PC-3 (cell line): ENCODE results near the gene ERGIC1. TPM values are rescaled to one million over a fixed set of nuclear protein-coding genes. Genes with fewer than 3 reads are reported as not detected.

Experiments used
- ATAC-seq: fragments of 200-7000 bp; cut with Tn5 transposase; 2 replicates; pipeline ENCODE4 v1.9.1; 2020; ENCODE audit warnings: mild to moderate bottlenecking, moderate library complexity
- BruUV-seq: library from RNA; stranded (reverse); fragments of 400-500 nt; replicated peaks from 2 replicates; lab custom pipeline; 2021; lab: Mats Ljungman, UMichigan
- CTCF ChIA-PET: fragments of 300-600 bp; sonication (Branson Sonifier 250); formaldehyde crosslinking; loops from one replicate; lab custom pipeline; 2022; ENCODE audit warnings: antibody characterized with exemption; lab: Charles Lee
- POLR2A ChIA-PET: fragments of 300-600 bp; sonication (Branson Sonifier 250); formaldehyde crosslinking; loops from one replicate; lab custom pipeline; 2022; ENCODE audit warnings: antibody characterized with exemption; ENCODE audit not compliant: unreplicated experiment; lab: Charles Lee
- DNase-seq: peaks from one replicate; pipeline ENCODE4 v3.0.0-alpha.2; 2015
- H2AFZ ChIP-seq: fragments of 300-600 bp; sonication (generic); 2 replicates; pipeline ENCODE4 v1.6.0; 2016; ENCODE audit warnings: antibody characterized with exemption, low read length
- H3F3A ChIP-seq: fragments of 300-600 bp; sonication (generic); one replicate; pipeline ENCODE4 v1.6.0; 2017; ENCODE audit warnings: antibody characterized with exemption, low read length, control low read depth, mild to moderate bottlenecking; ENCODE audit not compliant: unreplicated experiment
- H3K27ac ChIP-seq: fragments of 300-600 bp; sonication (generic); 2 replicates; pipeline ENCODE4 v1.5.1; 2016; ENCODE audit warnings: mild to moderate bottlenecking, low read length
- H3K27me3 ChIP-seq: fragments of 300-600 bp; sonication (generic); 2 replicates; pipeline ENCODE4 v1.6.1; 2016; ENCODE audit warnings: low read length, mixed read lengths
- H3K36me3 ChIP-seq: fragments of 300-600 bp; sonication (generic); 2 replicates; pipeline ENCODE4 v1.6.1; 2016; ENCODE audit warnings: low read depth, mixed run types, low read length, mixed read lengths
- H3K4me1 ChIP-seq: fragments of 300-600 bp; sonication (generic); 2 replicates; pipeline ENCODE4 v1.5.1; 2016; ENCODE audit warnings: low read length; ENCODE audit not compliant: insufficient read depth
- H3K4me2 ChIP-seq: fragments of 300-600 bp; sonication (generic); 2 replicates; pipeline ENCODE4 v1.6.0; 2016; ENCODE audit warnings: low read length
- H3K4me3 ChIP-seq: fragments of 300-600 bp; sonication (generic); 2 replicates; pipeline ENCODE4 v1.5.1; 2016; ENCODE audit warnings: mild to moderate bottlenecking, low read length, mixed read lengths
- H3K79me2 ChIP-seq: fragments of 300-600 bp; sonication (generic); 2 replicates; pipeline ENCODE4 v1.6.1; 2017; ENCODE audit warnings: low read length, mixed read lengths
- H3K9ac ChIP-seq: fragments of 300-600 bp; sonication (generic); 2 replicates; pipeline ENCODE4 v1.6.0; 2016; ENCODE audit warnings: mild to moderate bottlenecking, low read length
- H3K9me2 ChIP-seq: fragments of 300-600 bp; sonication (generic); replicated peaks from 2 replicates; pipeline ENCODE4 v1.6.1; 2016; ENCODE audit warnings: mixed run types, low read length, mixed read lengths
- H3K9me3 ChIP-seq: fragments of 300-600 bp; sonication (generic); 2 replicates; pipeline ENCODE4 v1.6.1; 2016; ENCODE audit warnings: low read length, mixed read lengths
- H4K20me1 ChIP-seq: fragments of 300-600 bp; sonication (generic); 2 replicates; pipeline ENCODE4 v1.6.1; 2016; ENCODE audit warnings: low read length, mixed read lengths
- EZH2 ChIP-seq: fragments of 300-600 bp; sonication (generic); IDR thresholded peaks from one replicate; pipeline ENCODE4 v1.6.1; 2017; ENCODE audit warnings: antibody characterized with exemption, mild to moderate bottlenecking, low read length; ENCODE audit not compliant: unreplicated experiment
- EZH2phosphoT487 ChIP-seq: fragments of 300-600 bp; sonication (generic); IDR thresholded peaks from 2 replicates; pipeline ENCODE4 v1.6.1; 2018; ENCODE audit warnings: mild to moderate bottlenecking, antibody characterized with exemption, low read length, borderline replicate concordance
- intact Hi-C: fragments of 100-400 bp; cut with micrococcal nuclease; formaldehyde crosslinking; loops from 2 replicates; pipeline ENCODE4 v1.9.0; 2023
- total RNA-seq: library from RNA; depleted of rRNA; stranded (reverse); fragments of >200 nt; gene quantifications from 2 replicates; pipeline ENCODE4 v1.2.3, GENCODE V29; 2014
- TF ChIP-seq, protein P1 (sequence below): fragments of 300-600 bp; sonication (generic); conservative IDR thresholded peaks from 2 replicates; pipeline ENCODE4 v1.5.1; 2017; ENCODE audit warnings: antibody characterized with exemption, low read depth, mild to moderate bottlenecking, low read length

Gene ERGIC1
- total RNA-seq, 1 experiment from 2014 or later = 148 TPM

DNA sequence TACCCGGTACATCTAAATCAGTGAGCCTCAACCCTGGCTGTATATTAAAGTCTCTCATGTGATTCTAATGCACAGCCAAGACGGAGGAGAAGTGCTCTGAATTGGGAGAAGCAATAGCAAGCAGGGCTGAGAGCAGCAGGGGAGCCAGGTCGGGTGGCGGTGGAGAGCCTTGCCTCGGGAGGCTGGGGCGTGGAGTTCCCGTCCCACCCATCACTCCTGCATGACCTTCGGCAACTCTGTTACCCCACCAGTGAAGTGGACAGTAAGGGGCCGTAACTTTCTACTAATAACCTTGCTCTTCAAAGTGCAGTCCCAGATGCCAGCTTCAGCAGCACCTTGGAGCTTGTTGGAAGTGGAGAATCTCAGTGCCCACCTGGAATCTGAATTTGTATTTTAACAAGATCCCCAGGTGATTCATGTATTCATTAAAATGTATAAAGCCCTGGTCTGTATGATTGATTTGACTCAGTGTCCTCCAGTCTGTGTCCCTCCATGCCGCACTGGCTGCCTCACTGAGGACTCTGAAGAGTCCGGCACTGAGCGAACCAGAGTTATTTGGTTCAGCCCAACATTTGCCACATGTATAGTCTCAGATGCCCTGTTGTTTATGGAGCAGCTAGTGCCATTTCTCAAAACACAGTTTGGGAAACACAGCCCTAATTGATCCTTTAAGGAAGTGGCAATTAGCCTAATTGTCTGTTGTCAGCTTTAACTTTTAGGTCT, 6.5 kb downstream of the ERGIC1 start:
- H3K79me2 ChIP-seq = peaks cover 96% of the 10 kb centered on the region
- H3K9me2 ChIP-seq = no peaks in the 10 kb centered on the region
- H3K4me3 ChIP-seq = no peak overlapping the region
- no peaks in the 10 kb centered on the region for H4K20me1 ChIP-seq
- no TSS peak for BruUV-seq
- DNase-seq = no peak
- ChIA-PET CTCF (no interaction called here), POLR2A (no interaction called here)
- H3K9me3 ChIP-seq = no peaks in the 10 kb centered on the region
- TF ChIP-seq EZH2 (no peak), EZH2phosphoT487 (no peak)
- TF ChIP-seq, protein P1, sequence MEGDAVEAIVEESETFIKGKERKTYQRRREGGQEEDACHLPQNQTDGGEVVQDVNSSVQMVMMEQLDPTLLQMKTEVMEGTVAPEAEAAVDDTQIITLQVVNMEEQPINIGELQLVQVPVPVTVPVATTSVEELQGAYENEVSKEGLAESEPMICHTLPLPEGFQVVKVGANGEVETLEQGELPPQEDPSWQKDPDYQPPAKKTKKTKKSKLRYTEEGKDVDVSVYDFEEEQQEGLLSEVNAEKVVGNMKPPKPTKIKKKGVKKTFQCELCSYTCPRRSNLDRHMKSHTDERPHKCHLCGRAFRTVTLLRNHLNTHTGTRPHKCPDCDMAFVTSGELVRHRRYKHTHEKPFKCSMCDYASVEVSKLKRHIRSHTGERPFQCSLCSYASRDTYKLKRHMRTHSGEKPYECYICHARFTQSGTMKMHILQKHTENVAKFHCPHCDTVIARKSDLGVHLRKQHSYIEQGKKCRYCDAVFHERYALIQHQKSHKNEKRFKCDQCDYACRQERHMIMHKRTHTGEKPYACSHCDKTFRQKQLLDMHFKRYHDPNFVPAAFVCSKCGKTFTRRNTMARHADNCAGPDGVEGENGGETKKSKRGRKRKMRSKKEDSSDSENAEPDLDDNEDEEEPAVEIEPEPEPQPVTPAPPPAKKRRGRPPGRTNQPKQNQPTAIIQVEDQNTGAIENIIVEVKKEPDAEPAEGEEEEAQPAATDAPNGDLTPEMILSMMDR = no peak
- H3K36me3 ChIP-seq = peaks cover 6% of the 10 kb centered on the region
- H2AFZ ChIP-seq = no peak overlapping the region
- H3K27ac ChIP-seq = no peak overlapping the region
- H3K9ac ChIP-seq = no peak overlapping the region
- no peak for ATAC-seq
- H3F3A ChIP-seq = no peaks in the 10 kb centered on the region
- H3K4me1 ChIP-seq = peaks cover 9% of the 10 kb centered on the region
- intact Hi-C loops = no loop called here
- no peaks in the 10 kb centered on the region for H3K27me3 ChIP-seq
- H3K4me2 ChIP-seq = no peak overlapping the region

DNA sequence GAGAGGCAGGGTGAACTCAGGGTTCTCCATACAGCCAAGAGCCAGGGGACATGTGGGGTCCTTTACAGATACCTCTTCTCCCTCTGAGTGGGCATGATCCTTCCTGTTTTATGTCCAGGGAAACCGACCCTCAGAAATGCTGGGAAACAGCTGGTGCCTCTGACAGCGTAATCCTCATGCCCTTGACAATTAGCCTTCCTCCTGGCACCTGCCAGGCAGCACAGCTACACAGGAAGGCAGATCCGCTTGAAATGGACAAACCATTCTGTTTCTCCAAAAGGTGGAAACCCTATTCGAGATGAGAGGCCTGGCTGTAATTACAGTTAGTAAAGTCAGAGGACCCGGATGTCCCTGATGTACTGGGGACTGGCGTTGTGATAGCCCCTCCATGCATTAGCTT, 7.2 kb downstream of the ERGIC1 start:
- intact Hi-C loops = no loop called here
- no peak for ATAC-seq
- H3K27ac ChIP-seq = no peak overlapping the region

More for the DNA sequence above, 7.2 kb downstream of the ERGIC1 start:
- H3K9me2 ChIP-seq = no peaks in the 10 kb centered on the region
- H3K36me3 ChIP-seq = peaks cover 6% of the 10 kb centered on the region
- no peaks in the 10 kb centered on the region for H4K20me1 ChIP-seq
- BruUV-seq = no TSS peak
- H3K9me3 ChIP-seq = no peaks in the 10 kb centered on the region
- H3K79me2 ChIP-seq = peaks cover 96% of the 10 kb centered on the region
- H3K4me3 ChIP-seq = no peak overlapping the region
- H3K4me2 ChIP-seq = no peak overlapping the region
- H3K9ac ChIP-seq = no peak overlapping the region
- CTCF ChIA-PET = no interaction called here
- POLR2A ChIA-PET = no interaction called here
- DNase-seq = no peak
- H3F3A ChIP-seq = no peaks in the 10 kb centered on the region
- no peak overlapping the region for H2AFZ ChIP-seq
- peaks cover 8% of the 10 kb centered on the region; the same call in 1 of the 2 replicates for H3K4me1 ChIP-seq
- no peaks in the 10 kb centered on the region for H3K27me3 ChIP-seq
- TF ChIP-seq, protein P1 = no peak
- no peak for TF ChIP-seq EZH2phosphoT487
- no peak for TF ChIP-seq EZH2
